Activated T-cell treated with anti-CD3 and anti-CD28 coated beads for 4 hours (primary cell): Measurements from ENCODE around the gene RTEL1.
A peak's percentile ranks its signal among the peaks of the same experiment; 100 is the strongest.
"Not testable (repeated sequence)": the region's sequence is repeated elsewhere in the genome, so short reads cannot be mapped to it uniquely, and the experiment has no call there.

ENCODE experiments used
- DNase-seq: peaks from one replicate; pipeline ENCODE4 v3.0.0-alpha.2; 2020

RTEL1 gene

GRCh38 chr20:63657937-63658748, at the start of gene RTEL1:
Gene RTEL1 (plus strand): TSS chr20:63658312. CDS start chr20:63659403, 1,091 bp downstream.
- peak; percentile 86 for DNase-seq

- DNase-seq: no peak
Measured at GRCh38 chr20:63610581-63611435, 47.3 kb upstream of the RTEL1 start.

- DNase-seq: no peak
Measured at GRCh38 chr20:63611646-63612045, 46.5 kb upstream of the RTEL1 start.

- DNase-seq: no peak
Measured at GRCh38 chr20:63612276-63612931, 45.7 kb upstream of the RTEL1 start.

GRCh38 chr20:63613863-63614594, 44.1 kb upstream of the RTEL1 start:
- DNase-seq: not testable (repeated sequence)

- no peak for DNase-seq
Measured at GRCh38 chr20:63617092-63617875, 40.8 kb upstream of the RTEL1 start.

GRCh38 chr20:63617876-63618265, 40.2 kb upstream of the RTEL1 start:
- no peak for DNase-seq

GRCh38 chr20:63618291-63618980, 39.7 kb upstream of the RTEL1 start:
- DNase-seq: no peak

GRCh38 chr20:63619086-63619485, 39.0 kb upstream of the RTEL1 start:
- DNase-seq: no peak

- no peak for DNase-seq
Measured at GRCh38 chr20:63619505-63619904, 38.6 kb upstream of the RTEL1 start.

GRCh38 chr20:63620991-63621390, 37.1 kb upstream of the RTEL1 start:
- no peak for DNase-seq

GRCh38 chr20:63622096-63622495, 36.0 kb upstream of the RTEL1 start:
- DNase-seq: no peak

- DNase-seq: no peak
Measured at GRCh38 chr20:63622732-63623131, 35.4 kb upstream of the RTEL1 start.

- no peak for DNase-seq
Measured at GRCh38 chr20:63624486-63624885, 33.6 kb upstream of the RTEL1 start.

- DNase-seq: no peak
Measured at GRCh38 chr20:63625771-63626423, 32.2 kb upstream of the RTEL1 start.

GRCh38 chr20:63626424-63627128, 31.5 kb upstream of the RTEL1 start, which contains the start of gene GMEB2:
Gene GMEB2 (minus strand): TSS chr20:63627101. CDS start chr20:63619397, 7,704 bp downstream.
- DNase-seq: peak; percentile 51

- peak; percentile 92 for DNase-seq
Measured at GRCh38 chr20:63627129-63627750, 30.9 kb upstream of the RTEL1 start.

GRCh38 chr20:63627751-63628245, 30.3 kb upstream of the RTEL1 start:
- no peak for DNase-seq
